Ureter (tissue), 1 donor: Measurements from ENCODE around the gene TP53. TPM values are rescaled to one million over a fixed set of nuclear protein-coding genes. Genes with fewer than 3 reads are reported as not detected.
A peak's percentile ranks its signal among the peaks of the same experiment; 100 is the strongest.

ENCODE experiments used
- DNase-seq: peaks from one replicate; pipeline ENCODE4 v3.0.0-alpha.2; 2020; ENCODE audit warnings: low spot score
- total RNA-seq: library from RNA; stranded (reverse); gene quantifications from one replicate; pipeline ENCODE4 v1.2.4, GENCODE V29; 2023
- donor health status: DM: yes; HTN: yes; CAD: no.

TP53 gene
- total RNA-seq, 1 donor from 2014 or later: 131 TPM

DNA sequence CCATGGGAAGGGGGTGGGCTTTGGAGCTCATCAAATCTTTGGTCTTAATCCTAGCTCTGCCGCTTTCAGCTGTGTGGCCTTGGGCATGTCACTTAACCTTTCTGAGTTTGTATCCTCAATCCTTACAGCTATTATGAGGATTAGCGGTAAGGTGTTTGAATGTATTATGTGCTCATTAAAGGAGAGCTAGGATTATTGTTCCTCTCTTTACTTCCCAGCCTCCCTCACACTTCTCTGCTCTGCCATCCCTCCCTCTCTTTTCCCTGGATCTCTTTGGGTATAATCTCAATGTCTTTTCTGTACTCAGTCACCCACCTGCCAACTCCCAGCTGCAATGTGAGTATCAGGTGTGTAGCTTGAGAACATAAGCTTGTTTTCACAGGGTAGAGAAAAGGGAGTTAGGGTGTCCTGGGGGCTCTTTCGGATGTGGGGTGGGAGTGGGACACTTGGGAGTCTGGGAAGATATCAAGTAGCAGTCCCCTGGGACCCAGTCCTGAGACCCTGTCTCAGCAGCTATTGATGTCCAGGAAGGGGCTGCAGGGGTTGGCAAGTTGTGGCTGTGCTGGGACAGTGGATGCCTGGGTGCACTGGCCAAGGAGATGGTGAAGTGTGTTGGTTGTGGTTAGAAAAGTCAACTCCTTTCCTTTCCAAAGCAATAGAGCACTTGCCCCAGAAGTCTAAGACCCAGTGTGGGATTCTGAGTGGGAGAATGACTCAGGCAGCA lies 19.5 kb upstream of the TP53 start:
- no peak for DNase-seq

DNA sequence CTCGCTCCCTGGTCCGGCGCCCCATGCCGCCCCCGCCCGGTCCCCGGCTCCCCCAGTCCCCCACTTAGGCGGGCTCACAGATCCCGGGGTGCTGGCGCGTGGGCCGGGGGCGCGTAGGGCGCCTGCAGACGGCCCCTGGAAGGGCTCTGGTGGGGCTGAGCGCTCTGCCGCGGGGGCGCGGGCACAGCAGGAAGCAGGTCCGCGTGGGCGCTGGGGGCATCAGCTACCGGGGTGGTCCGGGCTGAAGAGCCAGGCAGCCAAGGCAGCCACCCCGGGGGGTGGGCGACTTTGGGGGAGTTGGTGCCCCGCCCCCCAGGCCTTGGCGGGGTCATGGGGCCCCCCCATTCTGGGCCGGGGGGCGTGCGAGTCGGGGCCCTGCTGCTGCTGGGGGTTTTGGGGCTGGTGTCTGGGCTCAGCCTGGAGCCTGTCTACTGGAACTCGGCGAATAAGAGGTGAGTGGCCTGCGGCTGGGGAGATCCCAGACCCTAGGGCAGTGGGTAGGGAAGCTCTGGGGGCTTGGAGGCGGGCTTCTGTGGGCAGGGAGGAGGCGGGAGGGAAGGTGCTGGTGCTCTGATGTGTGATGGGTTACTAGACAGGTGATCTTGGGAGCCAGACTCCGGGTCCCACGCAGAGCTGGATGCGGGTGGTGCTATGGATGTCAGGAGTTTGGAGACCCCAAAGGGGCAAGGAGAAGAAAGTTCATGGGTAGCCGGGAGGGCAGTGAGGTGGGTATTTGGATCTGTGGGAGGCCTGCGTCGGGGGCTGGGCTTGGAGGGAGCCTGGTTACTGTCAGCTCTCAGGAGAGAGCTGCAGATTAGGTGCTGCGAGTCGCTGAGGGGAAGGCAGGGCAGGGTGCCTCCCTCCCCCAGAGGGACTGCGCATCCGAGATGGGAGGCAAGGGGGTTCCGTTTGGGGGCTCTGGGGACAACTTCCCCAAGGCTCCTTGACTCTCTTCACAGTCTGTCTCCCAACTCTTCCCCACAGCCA lies 18.3 kb upstream of the TP53 start:
- no peak for DNase-seq

DNA sequence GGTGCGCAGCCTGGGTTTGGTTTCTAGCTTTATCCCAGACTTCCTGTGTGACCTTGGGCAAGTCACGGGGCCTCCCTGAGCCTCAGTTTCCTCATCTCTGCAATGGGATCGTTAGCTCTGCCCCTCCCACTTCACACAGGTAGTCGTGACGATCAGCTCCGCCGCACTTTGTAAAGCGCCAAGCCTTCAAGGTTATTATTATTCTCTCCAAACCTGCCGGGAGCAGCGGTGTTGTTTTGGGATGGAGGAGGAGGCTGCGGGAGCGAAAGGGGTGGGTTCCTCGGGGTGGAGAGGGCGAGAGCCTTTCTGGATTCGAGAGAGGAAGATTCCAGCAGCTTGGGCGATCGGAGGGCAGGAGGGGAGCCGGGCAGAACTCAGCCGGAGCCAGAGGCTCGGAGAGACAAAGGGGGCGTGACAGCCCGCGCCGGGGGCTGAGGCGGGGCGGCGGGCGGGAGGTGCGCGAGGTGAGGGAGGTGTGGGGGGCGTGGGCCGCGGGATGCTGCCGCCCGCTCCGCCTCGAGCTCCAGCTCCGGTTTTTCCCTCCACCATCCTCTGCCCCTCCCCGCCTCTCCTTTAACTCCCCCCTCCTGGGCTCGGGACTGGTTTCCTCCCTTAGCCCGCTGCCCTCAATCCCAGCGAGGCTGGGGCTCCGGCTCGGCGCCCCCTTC lies 17.4 kb upstream of the TP53 start, which contains the start of gene EFNB3:
Gene EFNB3 (plus strand): TSS at position 602 of the 668 bp plus-strand sequence. CDS start 397 bp downstream, outside the sequence.
- no peak for DNase-seq

DNA sequence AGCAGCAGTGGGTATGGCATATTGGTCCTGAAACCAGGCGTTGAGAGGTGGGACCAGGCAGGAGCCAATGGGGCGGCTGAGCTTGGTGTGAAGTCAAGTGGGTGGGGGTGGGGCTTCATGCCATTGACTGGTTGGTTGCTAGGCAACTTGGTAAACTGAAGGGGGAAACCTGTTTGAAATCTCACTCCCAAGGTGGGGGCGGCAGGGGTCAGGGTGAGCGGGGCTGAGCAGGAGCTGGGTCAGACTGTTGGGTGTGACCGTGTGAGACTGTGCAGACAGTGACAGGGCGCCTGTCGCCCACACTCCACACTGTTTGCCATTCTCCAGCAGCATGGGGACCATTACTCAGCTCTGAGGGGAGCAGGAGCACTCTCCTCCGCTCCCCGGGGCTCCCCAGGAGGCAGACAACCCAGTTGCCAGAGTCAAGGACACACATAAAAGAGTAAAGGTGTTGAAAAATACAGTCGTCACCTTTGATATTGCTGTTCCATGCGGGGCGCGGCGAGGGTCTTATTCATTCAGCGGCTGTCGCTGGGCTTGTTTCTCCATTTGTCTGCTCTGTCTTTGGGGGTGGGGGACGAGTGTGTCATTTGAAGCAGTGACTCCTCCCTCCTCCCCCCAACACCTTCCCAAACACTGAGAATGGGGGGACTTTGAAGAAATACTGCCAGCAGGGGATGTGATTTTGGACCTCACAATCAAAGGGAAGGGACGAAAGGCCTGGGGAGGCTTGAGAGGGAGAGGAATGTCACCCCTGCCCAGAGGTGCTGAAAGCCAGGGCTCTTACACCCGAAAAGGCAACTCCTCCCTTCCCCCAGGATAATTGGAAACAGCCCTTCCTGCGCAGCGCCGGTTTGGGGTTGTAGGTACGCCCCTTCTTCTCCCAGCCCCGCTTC lies 16.5 kb upstream of the TP53 start:
- DNase-seq: no peak

DNA sequence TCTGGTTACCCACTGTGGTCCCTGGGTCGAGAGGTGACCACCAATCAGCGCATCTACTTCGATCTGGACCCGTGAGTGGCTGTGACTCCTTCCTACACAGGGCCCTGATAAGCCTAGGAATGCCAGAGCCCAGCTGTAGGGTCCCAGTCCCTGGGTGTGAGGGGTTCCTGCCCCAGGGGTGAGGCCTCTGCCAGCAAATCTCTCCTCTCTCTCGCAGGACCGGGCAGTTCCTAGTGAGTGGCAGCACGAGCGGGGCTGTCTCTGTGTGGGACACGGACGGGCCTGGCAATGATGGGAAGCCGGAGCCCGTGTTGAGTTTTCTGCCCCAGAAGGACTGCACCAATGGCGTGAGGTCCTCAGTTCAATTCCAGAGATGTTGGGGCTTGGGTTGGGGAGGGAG lies 15.5 kb upstream of the TP53 start:
- DNase-seq: no peak

DNA sequence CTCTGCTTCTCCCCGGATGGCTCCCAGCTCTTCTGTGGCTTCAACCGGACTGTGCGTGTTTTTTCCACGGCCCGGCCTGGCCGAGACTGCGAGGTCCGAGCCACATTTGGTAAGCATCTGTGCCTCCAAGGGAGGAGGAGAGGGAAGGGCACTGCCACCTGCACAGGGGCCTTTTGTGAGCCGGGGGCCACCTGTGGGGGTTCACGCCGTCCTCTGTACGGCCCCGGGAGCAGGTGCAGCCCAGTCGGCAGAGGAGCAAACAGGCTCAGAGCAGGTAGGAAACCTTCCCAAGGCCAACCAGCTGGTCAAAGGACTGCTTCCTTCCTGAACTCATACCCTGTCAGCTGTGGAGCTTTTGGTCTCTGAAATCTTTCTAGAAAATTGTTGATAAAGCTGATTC lies 14.4 kb upstream of the TP53 start:
- DNase-seq: no peak

DNA sequence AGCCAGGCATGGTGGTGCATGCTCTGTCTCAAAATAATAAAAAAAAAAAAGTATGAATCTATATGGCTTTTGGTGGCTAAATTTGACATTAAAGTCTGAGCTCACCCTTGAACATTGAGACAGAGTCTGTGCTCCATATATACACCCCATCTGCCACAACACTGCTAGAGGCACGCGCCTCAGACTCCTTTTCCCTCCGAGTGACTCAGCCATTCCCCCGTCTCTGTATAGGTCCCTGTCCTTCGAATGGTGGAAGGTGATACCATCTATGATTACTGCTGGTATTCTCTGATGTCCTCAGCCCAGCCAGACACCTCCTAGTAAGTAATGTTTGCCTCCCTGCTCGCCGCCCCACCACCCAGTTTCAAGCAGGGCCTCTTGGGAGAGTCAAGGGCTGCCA lies 13.2 kb upstream of the TP53 start:
- DNase-seq: no peak

DNA sequence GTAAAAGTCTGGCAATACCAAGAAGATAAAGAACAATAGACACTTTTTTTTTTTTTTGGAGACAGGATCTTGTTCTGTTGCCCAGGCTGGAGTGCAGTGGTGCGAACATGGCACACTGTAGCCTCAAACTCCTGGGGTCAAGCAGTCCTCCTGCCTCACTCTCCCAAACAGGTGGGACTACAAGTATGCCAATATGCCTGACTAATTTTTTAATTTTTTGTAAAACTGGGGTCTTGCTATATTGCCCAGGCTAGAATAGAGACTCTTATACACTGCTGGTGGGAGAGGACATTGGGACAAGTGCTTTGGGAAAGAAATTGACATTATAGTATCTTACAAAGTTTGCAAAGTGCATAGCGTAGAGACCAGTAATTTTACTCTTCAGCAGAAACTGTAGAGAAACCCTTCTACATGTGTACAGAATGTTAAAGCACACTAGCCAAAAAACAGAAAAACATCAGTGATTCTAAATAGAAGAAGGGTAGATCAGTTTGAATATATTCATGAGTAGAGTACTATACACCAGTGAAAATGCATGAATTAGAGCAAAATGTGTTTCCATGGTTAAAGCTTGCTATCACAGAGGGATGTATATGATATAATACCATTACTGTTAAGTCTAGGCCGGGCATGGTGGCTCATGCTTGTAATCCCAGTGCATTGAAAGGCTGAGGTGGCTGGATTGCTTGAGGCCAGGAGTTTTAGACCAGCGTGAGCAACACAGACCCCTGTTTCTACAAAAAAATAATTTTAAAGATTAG lies 10.7 kb upstream of the TP53 start:
- no peak for DNase-seq

DNA sequence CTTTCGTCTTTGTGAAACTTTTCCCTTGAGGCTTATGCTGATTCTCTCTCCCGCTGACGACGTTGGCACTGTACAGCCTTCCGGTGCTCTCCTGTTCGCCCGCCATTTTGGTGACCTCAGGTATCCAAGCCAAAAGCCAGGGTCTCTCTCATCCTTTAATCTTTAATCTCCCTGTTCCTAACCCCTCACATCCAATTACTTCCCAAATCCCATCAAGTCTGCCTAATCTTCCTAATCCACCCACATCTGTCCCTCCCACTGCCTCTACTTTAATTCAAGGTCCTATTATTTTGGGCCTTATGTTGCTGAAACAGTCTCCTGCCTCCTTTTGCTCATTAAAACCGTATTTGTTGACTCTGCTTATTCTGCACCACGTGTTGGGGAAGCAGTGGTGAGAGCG lies 8.3 kb upstream of the TP53 start:
- DNase-seq: no peak

DNA sequence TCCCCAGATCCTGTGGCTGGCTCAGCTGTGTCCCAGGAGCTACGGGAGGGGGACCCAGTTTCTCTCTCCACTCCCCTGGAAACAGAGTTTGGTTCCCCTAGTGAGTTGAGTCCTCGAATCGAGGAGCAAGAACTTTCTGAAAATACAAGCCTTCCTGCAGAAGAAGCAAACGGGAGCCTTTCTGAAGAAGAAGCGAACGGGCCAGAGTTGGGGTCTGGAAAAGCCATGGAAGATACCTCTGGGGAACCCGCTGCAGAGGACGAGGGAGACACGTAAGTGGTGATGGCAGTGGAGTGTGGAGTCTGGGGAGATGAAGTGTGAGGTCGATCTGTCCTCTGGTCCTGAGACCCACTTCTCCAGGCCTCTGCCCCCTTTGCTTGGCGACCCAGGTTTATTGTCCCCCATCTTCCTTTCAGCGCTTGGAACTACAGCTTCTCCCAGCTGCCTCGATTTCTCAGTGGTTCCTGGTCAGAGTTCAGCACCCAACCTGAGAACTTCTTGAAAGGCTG lies 1.6 kb upstream of the TP53 start:
- DNase-seq: no peak

DNA sequence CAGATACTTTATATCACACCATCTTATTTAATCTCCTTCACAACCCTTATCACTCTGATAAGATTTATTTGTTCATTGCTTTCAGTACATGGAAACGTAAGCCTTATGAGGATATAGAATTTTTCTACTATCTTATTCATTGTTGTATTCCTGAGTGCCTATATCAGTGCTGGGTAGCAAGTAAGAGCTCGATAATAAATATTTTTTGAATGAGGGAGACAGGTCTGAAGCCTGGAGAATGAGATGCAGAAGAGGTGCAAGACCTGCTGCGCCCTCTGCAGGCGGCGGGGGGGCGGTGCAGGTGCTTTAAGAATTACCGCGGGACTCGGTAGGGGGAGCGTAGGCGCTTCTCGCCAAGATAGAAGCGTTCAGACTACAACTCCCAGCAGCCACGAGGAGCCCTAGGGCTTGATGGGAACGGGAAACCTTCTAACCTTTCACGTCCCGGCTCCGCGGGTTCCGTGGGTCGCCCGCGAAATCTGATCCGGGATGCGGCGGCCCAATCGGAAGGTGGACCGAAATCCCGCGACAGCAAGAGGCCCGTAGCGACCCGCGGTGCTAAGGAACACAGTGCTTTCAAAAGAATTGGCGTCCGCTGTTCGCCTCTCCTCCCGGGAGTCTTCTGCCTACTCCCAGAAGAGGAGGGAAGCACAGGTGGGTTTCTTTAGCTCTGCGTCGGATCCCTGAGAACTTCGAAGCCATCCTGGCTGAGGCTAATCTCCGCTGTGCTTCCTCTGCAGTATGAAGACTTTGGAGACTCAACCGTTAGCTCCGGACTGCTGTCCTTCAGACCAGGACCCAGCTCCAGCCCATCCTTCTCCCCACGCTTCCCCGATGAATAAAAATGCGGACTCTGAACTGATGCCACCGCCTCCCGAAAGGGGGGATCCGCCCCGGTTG lies 868 bp upstream of the TP53 start, which contains the start of gene WRAP53:
Gene WRAP53 (plus strand): TSS at position 570 of the 900 bp plus-strand sequence. CDS start 172 bp downstream, at position 742.
- peak; percentile 98 for DNase-seq

DNA sequence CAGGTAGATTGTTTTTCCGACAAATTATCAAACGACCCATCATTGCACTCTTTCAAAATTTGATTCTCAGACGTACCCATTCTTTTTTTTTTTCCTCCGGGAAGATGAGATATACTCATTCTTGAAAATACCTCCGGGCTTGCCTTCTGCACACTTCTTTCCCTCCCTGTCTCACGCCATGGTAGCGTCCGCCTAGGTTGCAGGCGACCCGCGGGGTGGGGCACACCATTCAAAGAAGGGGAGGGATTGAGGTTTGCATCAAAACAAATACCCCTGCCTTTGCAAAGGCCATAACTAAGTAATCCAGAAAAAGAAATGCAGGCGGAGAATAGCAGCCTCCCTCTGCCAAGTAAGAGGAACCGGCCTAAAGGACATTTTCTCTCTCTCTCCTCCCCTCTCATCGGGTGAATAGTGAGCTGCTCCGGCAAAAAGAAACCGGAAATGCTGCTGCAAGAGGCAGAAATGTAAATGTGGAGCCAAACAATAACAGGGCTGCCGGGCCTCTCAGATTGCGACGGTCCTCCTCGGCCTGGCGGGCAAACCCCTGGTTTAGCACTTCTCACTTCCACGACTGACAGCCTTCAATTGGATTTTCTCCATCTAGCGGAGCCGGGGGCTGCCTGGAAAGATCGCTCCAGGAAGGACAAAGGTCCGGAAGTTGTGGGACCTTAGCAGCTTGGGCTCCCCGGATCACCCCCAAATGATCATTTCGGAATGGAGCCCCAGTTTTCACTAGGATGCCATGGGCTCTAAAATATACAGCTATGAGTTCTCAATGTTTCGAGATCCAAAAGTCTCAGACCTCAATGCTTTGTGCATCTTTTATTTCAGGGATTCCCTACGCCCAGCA lies 843 bp downstream of the TP53 start:
- peak; percentile 84 for DNase-seq

DNA sequence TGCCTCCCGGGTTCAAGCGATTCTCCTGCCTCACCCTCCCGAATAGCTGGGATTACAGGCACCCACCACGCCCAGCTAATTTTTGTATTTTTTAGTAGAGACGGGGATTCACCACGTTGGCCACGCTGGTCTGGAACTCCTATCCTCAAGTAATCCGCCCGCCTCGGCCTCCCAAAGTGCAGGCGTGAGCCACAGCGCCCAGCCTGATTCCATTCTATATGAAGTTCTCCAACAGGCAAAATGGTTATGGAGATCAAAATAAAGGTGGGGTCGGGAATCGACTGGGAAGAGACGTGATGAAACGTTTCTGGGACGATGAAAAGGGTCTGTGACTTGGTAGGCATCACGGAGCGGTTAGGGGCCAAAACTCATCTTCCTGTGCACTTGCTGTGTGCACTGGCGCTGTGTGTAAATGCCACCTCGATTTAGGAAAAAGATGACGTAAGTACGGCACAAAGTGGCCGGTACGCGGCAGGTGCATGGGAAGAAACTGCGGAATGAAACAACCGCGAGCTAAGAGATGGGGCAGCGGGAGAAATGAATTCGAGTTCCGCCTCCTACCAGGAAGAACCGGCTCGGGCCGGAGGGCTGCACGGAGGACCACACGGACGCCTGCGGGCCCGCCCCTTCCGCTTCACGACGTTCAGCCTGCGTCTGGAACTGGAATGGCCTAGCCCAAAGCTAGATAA lies 1.6 kb downstream of the TP53 start:
- DNase-seq: peak; percentile 96

DNA sequence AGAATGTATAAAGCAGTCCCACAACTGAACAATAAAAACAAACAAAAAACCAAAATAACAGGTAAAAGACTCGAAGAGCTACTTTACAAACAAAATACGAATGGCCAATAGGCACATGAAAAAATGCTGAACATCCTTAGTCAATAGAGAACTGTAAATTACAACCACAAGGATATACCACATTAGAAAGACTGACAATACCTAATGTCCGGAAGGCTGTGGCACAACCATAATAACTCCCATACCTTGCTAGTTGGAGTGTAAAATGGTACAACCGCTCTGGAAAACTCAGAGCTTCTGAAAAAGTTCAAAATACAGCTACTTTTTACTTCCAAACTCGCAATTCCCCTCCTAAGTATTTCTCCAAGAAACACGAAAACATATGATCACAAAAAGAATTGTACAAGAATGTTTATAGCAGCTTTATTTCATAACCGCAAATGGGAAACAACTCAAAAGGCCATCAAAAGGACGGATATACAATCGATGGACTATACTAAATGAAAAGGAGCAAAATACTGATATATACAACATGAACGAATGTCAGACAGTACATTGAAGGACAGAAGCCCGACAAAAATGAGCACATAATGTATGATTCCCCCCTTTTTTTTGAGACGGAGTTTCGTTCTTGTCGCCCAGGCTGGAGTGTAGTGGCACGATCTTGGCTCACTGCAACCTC lies 2.3 kb downstream of the TP53 start:
- DNase-seq: no peak

DNA sequence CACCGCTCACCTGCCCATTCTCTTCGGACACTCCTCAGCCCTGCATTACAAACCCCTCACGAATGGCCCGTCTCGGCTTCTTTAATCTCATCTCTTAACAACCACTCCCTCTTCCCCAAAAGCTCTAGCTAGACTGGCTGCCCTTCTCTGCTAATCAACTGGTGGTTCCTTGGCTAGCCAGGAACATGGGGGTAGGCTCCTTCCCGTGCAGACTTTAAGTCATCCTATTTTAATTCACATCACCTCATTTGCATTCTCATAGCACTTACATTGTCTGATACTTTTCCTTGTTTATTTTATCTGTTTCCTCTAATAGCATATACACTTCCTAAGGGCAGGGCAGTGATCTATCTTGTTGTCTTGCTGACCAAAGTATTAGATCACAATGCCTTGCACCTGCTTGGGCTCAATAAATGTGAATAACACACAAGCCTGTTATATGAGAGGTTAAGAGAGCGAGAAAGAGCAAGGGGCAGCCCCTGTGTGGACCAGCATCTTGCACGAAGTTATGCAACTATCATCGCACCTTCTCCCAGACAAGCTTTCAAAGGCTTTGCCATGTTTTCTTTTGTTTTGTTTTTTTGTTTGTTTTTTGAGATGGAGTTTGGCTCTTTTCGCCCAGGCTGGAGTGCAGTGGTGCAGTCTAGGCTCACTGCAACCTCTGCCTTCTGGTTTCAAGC lies 9.8 kb downstream of the TP53 start:
- DNase-seq: no peak

DNA sequence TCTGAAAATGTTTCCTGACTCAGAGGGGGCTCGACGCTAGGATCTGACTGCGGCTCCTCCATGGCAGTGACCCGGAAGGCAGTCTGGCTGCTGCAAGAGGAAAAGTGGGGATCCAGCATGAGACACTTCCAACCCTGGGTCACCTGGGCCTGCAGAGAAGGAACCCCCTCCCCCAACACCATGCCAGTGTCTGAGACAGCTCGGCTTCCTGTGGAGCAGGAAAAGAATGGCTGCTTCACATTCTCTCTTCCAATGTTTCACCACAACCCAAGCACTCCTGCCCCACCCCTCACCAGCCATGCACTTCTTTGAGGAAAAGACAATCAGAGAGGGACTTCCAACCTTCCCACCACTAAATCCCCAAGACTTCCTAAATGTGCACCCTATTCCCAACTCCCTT lies 10.8 kb downstream of the TP53 start:
- no peak for DNase-seq
